Hematopoietic multipotent progenitor cell treated with erythropoietin and hydrocortisone succinate and interleukin-3 and kit ligand, for 15 days (in vitro differentiated cells): Measurements from ENCODE around the gene TRMT1.
"Not testable (repeated sequence)": the region's sequence is repeated elsewhere in the genome, so short reads cannot be mapped to it uniquely, and the experiment has no call there.

ENCODE experiments used
- DNase-seq: peaks from one replicate; pipeline ENCODE4 v3.0.0-alpha.2; 2015; ENCODE audit warnings: low spot score

Gene TRMT1

DNA sequence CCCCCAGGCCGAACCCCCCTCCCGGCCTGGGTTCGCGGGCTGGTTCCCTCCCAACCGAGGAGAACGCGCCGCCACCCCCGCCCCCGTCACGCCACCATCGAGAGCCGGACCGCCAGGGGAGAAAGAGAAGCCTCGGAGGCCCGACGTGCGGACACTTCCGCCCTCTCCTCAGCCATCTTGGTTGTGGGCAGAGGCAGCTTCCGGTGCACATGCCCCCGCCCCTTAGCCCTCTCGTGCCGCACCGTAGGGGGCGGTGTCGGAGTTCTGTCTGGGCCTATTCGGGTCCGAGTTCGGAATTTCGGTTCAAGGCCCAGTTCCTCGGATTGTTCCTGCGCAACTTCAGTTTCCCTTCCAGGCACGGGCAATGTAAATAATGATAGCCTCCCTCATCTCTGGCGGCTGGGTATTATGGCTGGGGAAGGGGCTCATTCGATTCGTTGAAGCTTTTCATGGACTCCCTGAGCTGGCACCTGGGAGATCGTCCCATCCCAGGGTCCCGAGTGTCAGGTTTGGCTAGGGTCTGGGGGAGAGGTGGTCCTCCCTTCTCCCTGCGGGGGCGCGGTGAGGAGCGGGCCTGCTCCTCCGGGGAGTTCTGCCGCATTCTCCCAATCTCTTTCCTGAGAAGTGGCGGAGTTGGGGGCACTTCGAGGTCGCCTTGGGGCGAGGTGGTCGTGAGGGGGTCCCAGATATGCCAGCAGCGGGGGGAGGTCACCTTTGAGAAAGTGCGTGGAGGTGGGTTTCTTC is 33.8 kb upstream of the TRMT1 start, which contains the start of the genes IER2 and STX10:
TSS of gene IER2 (plus strand) at position 225 of the 744 bp plus-strand sequence. CDS start 2,776 bp downstream, outside the sequence.
TSS of gene STX10 (minus strand) at position 189 of the 744 bp plus-strand sequence. CDS start 202 bp downstream, outside the sequence.
- DNase-seq, result peak; percentile 94

DNA sequence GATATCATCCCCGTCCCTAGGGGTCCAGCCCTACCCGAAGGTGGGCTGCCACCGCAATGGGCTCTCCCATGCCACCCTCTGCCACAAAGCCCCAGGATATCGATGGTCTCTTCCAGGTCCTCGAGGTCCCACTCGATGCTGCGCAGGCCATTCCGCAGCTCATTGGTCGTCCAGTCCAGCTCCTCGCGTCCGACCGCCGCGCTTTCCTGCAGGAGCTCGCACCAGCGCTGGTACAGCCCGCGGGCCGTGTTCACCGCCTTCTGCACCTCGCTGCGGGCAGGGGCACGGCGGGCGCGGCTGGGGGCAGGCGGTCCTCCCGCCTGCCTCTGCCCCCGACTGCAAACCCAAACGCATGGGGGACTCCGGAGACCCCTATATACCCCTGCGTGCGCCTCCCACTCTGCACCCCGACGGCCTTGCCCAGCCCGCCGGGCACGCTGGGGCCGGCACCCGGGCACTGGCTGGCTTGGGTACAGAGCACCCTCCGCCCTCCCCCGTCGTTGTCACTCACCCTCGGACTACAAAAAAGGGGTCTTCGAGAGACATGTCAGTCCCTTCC is 33.2 kb upstream of the TRMT1 start:
- peak; percentile 12 for DNase-seq

GRCh38 chr19:13149173-13149627 is 32.7 kb upstream of the TRMT1 start:
- DNase-seq, result not testable (repeated sequence)

GRCh38 chr19:13146763-13147563 is 30.4 kb upstream of the TRMT1 start:
- DNase-seq, result peak; percentile 45

DNA sequence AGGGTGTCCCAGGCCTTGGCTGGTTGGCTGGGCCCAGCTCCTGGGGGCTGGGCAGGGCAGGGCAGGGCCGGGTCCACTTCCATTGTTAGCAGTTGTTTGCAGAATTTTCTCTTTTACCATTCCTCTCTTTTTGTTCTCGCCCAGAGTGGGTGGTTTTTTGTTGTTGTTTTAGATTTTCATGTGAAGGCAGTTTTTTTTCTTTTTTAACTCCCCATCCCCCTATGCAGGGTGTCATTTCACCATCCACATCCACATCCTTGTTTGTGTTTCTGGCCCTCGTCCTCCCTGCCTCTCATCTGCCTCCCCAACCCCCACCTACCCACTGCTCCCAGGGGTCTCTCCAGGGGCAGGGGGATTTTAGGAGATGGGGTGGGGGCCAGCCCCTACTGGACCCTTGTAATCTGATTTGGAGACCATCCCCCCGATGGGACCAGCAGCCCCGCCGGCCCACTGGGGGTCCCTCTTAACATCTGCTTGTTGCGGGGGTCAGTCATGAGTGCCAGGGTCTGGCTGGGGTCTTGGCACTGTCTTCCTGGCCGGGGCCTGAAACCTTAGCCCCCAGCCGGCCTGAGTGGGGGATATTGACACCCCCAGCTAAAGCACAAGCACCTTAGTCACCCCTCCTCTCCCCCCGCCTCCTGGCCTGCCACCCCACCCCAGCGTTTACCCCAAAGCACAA is 23.2 kb upstream of the TRMT1 start:
- DNase-seq, result no peak

DNA sequence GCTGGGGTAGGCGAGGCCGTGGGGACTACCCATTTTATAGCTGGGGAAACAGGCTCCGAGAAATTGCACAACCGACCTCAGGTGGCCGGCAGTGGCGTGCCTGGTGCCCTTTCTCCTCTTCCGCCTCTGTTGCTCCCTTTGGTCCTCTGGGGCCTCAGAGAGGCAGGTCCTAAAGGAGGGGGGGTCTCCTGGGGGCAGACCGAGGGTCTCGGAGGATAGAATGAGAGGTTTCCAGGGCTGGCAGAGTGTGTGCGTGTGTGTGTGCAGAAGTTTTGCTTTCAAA is 22.3 kb upstream of the TRMT1 start:
- DNase-seq, result no peak

DNA sequence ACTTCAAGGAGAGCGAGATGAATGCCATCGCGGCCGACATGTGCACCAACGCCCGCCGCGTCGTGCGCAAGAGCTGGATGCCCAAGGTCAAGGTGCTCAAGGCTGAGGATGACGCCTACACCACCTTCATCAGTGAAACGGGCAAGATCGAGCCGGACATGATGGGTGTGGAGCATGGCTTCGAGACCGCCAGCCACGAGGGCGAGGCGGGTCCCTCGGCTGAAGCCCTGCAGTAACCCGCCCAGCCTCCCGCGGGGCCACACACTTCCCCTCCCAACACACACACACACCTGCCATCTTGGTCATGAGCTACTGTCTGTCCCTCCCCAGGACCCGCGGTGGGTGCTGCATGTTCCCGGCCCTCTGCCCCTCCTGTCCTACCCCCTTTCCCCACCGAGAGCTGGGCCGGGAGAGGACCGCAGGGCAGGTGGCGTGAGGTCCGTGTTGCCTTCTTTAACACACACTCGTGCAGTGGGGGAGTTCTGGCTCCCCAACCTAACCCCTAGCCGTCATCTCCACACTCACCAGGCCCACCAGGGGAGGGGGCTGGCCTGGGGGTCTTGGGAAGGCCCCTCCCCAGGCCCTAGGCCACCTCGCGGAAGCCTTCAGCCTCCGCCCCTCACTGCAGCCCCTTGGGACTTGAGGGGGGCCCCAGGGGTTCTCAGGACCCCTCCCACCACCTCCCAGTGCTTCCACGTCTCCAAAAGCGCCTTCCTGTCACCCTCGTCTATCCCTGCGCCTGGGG is 21.8 kb upstream of the TRMT1 start:
- DNase-seq, result no peak

DNA sequence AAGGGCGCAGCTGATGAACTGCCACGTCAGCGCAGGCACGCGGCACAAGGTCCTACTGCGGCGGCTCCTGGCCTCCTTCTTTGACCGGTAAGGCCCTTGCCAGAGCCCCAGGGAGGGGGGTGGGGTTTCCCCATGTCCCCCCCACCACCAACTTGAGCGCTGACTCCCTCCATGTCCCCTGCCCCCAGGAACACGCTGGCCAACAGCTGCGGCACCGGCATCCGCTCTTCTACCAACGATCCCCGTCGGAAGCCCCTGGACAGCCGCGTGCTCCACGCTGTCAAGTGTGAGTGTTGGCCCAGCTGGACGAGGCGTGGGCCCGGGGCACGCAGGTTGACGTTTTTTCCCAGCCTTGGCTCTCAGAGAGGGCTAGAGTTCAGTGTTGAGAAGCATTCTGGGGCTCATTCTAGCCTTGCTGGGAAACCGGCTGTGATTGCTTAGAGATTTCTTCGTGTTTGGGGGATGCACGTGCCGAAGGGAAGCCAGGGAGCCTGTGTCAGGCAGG is 20.8 kb upstream of the TRMT1 start:
- DNase-seq, result no peak

DNA sequence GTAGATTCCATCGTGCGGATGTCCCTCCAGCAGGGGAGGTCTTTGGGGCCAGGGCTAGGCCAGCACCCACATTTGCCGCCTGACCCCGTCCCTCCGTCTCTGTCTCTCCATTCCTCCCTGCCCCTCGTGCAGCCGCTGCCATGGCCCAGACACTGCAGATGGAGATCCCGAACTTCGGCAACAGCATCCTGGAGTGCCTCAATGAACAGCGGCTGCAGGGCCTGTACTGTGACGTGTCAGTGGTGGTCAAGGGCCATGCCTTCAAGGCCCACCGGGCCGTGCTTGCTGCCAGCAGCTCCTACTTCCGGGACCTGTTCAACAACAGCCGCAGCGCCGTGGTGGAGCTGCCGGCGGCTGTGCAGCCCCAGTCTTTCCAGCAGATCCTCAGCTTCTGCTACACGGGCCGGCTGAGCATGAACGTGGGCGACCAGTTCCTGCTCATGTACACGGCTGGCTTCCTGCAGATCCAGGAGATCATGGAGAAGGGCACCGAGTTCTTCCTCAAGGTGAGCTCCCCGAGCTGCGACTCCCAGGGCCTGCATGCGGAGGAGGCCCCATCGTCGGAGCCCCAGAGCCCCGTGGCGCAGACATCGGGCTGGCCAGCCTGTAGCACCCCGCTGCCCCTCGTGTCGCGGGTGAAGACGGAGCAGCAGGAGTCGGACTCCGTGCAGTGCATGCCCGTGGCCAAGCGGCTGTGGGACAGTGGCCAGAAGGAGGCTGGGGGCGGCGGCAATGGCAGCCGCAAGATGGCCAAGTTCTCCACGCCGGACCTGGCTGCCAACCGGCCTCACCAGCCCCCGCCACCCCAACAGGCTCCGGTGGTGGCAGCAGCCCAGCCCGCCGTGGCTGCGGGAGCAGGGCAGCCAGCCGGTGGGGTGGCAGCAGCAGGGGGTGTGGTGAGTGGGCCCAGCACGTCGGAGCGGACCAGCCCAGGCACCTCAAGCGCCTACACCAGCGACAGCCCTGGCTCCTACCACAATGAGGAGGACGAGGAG is 18.8 kb upstream of the TRMT1 start:
- no peak for DNase-seq

GRCh38 chr19:13134626-13135025 is 18.1 kb upstream of the TRMT1 start:
- DNase-seq, result no peak

GRCh38 chr19:13133241-13133870 is 16.8 kb upstream of the TRMT1 start:
- no peak for DNase-seq

DNA sequence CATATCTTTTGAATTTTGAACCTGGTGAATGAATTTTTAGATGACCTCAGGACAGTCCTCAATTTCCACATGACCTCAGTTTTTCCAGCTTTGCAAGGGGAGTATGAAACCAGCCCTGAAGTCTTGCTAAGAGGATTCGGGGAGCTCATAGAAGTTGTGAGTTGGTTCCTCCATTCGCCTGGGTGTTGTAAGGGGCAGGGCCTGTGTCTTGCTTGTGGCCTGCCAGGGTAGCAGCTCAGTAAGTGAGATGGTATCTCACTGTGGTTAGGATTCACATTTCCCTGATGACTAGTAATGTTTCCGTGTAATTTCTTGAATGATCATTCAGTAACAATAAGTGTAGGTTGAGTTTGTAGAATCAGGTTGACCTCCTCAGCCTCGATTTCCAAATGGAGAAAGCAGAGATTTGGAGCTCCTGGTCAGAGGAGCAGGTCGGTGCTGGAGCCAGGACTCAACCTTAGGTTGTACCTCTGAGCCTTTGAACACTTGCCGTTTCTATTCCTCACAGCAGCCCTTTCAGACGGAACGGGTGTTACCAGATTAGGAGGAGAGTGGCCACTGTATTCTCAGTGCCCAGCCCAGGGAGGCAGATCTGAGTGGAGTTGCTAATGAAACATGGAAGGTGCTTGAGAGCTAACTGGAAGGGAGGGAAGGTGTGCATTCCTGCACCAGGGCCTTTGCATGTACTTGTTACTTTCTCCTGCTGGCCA is 16.1 kb upstream of the TRMT1 start:
- DNase-seq, result no peak

DNA sequence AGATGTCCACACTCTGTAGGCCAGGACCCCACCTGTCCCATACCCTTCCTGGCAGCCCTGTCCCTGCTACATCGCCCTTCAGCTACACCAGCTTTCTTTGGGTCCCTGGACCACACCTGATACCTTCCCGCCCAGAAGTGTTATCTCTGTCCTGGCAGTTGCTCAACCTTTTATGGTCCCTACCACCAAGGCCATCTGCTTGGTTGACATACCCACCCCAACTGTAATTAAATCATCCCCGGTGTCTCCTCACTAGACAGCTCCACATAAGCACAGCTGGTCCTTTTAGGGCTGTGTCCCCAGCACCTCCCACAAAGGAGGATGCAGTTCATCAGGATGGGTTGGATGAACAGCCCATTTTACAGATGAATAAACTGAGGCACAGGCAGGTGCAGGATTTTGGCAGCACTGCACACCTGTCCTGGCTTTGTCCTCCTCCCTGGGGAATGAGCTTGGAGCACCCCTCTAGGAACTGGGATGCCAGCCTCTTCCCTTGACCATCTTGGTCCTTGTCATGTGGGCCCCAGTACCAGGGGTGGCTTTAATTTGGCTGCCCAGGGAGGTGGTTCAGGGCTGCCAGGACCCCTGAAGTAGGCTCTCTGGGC is 14.4 kb upstream of the TRMT1 start:
- no peak for DNase-seq

DNA sequence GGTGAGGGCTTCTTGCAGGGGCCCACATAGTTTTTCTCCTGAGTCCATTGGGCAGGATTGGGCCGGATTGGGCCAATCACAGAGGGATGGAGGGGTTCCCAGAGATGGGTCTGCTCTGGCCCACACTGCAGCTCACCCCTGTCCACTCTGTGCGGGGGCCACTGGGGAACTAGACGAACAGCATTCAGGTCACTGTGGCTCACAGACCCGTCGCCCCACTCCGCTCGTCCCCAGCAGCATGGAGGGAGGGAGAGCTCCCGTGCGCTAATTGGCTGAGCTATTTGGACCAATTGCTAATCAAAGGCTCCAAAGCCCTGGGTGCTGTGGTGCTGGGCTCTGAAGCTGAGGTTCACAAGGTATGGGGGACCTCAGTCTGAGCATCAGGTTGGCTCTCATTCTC is 12.8 kb upstream of the TRMT1 start:
- no peak for DNase-seq

DNA sequence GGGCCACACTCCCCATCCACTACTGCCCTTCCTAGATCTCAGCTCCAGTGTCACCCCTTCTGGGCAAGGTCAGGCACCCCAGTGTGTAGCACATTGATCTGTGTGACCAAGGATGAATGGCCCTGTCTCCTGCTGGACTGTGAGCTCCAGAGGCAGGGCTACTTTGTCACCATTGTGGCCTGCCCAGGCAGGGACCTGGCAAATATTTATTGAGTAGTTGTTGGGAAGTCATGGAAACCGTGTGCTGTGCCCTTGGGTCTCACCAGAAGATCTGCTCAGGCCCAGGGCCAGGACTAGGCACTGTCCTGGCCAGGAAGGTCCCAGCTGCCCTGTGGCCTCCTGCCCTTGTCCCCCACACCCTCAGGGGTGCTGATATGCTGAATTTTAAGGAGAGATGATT is 12.0 kb upstream of the TRMT1 start:
- no peak for DNase-seq

DNA sequence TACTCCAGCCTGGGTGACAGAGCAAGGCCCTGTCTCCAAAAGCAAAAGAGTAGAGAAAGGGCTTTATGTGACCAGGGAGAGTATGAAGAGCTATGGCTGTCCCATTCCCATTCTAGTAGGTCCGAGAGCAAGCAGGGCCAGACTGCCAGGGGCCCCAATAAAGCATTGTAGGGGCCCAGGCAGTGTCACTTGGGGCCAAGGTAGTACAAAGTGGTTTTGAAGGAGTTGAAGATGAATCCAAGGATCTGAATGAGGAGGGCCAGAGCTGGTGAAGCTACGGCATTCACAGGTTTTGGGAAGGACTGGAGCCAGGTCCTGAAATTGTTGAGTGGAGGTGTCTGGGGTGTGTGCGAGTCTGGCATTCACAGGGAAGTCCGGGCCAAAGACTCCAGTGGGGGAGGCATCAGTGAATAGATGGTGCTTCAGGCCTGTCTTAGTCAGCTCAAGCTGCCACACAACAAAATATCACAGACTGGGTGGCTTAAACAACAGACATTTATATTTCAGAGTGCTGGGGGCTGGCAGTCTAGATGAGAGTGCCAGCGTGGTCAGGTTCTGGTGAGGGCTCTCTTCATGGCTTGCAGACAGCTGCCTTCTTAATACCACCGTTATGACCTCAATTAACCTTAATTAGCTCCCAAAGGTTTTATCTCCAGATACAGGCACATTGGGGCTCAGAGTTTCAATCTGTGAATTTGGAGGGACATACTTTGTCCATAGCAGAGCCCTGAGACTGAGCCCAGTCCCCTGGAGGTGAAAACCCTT is 11.5 kb upstream of the TRMT1 start:
- DNase-seq, result no peak

DNA sequence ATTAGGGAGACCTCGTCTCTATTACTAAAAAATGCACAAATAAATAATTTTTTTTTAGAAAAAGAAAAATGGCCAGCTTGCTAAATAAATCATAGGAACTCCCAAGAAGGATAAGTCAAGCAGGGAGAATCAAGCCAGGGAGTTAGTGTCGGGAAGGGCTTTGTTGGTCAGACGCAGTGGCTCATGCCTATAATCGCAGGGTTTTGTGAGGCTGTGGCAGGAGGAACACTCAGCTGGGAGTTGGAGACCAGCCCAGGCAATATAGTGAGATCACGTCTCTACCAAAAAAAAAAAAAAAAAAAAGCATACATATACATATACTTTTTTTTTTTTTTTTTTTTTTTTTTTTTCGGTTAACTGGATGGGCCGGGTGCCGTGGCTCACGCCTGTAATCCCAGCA is 10.5 kb upstream of the TRMT1 start:
- no peak for DNase-seq
